Measurements from ENCODE around the gene SBK2.

The SBK2 gene

DNA sequence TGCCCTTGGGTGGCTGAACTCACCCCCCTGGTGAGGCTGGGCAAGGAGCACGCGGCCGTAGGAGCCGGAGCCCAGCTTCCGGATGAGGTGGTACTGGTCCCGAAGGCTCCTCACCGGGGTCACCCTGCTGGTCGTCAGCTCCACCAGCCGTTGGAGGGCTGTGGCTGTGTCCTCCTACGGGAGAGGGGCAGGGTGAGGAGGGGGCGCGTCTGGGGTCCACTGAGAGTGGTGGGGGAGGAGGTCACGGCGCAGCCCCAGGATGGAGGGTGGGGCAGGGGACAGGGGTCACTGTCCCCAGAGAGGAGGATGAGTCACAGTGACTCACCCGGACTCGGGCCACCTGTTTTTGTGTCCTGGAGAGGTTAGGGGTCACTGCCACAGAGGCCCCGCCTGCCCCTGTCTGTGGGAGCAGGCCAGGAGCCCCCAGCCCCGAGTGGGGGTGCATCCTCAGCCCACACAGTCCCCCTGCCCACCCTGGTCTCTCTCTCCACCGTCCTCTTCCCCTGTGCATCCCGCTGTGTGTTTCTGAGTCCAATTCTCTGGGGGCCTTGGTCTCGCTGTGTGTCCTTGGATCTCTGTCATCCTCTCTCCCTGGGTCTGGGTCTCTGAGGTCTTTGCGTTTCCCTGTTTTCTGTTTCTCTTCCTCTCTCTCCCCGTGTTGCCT is 8.0 kb upstream of the SBK2 start:
- Histone ChIP-seq H3K9me3 (ENCODE audit: control insufficient read depth, low read length) (no peaks in the 10 kb centered on the region), H3K27ac (no peak overlapping the region), H3K9ac (no peak overlapping the region), H3K27me3 (ENCODE audit: control insufficient read depth, insufficient read depth, low read length) (no peaks in the 10 kb centered on the region), H3K36me3 (ENCODE audit: control insufficient read depth, insufficient read depth, low read length) (no peaks in the 10 kb centered on the region), H3K4me1 (no peaks in the 10 kb centered on the region), H3K4me3 (ENCODE audit: low read depth, low read length) (no peak overlapping the region), H3K79me2 (no peaks in the 10 kb centered on the region), H3K4me2 (ENCODE audit: low read length) (no peak overlapping the region), H2AFZ (no peak overlapping the region)
- TF ChIP-seq, protein P1, sequence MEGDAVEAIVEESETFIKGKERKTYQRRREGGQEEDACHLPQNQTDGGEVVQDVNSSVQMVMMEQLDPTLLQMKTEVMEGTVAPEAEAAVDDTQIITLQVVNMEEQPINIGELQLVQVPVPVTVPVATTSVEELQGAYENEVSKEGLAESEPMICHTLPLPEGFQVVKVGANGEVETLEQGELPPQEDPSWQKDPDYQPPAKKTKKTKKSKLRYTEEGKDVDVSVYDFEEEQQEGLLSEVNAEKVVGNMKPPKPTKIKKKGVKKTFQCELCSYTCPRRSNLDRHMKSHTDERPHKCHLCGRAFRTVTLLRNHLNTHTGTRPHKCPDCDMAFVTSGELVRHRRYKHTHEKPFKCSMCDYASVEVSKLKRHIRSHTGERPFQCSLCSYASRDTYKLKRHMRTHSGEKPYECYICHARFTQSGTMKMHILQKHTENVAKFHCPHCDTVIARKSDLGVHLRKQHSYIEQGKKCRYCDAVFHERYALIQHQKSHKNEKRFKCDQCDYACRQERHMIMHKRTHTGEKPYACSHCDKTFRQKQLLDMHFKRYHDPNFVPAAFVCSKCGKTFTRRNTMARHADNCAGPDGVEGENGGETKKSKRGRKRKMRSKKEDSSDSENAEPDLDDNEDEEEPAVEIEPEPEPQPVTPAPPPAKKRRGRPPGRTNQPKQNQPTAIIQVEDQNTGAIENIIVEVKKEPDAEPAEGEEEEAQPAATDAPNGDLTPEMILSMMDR (IDR thresholded peaks at IDR 0.05), result no peak

DNA sequence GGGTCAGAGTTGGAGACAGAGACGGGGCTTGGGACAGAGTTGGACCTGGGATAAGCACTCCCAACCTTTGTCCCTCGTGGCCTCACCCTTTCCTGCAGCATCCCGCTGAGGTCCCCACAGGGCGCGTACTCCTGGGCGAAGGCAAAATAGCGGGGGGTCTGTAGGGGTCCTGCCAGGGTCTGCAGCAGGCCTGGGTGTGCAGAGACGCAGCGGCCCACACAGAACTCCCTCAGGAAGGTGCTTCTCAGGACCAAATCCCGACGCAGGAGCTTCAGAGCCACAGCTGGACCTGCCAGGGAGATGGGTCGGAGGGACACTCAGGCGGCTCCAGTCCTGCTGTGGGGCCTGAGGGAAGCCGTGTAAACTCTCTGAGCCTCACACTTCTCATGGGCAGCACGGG is 7.1 kb upstream of the SBK2 start:
- Histone ChIP-seq H3K9ac (no peak overlapping the region), H3K27me3 (ENCODE audit: control insufficient read depth, insufficient read depth, low read length) (no peaks in the 10 kb centered on the region), H3K4me3 (ENCODE audit: low read depth, low read length) (no peak overlapping the region), H3K79me2 (no peaks in the 10 kb centered on the region), H3K4me1 (no peaks in the 10 kb centered on the region), H3K4me2 (ENCODE audit: low read length) (no peak overlapping the region), H2AFZ (no peak overlapping the region), H3K36me3 (ENCODE audit: control insufficient read depth, insufficient read depth, low read length) (no peaks in the 10 kb centered on the region), H3K9me3 (ENCODE audit: control insufficient read depth, low read length) (no peaks in the 10 kb centered on the region), H3K27ac (no peak overlapping the region)
- TF ChIP-seq, protein P1 (IDR thresholded peaks at IDR 0.05), result no peak

DNA sequence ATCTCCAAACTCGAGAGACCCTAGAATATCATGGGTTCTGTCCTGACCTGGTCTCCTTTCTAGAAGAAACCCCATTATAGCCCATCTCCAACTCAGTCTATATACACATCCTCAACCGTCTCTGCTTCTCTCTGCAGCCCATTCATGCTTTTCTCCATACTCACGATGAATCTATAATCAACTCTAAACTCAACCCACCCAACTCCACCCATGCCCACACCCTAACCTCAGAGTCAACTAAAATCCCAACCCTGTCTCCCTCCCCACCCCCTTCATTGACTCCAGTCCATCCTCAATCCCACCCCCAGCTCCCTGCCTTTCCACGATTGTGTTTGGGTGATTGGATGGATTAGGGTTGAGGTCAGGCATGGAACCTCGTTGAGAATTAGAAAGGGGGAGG is 6.6 kb upstream of the SBK2 start:
- Histone ChIP-seq H3K36me3 (ENCODE audit: control insufficient read depth, insufficient read depth, low read length) (no peaks in the 10 kb centered on the region), H3K4me1 (no peaks in the 10 kb centered on the region), H2AFZ (no peak overlapping the region), H3K27ac (no peak overlapping the region), H3K79me2 (no peaks in the 10 kb centered on the region), H3K27me3 (ENCODE audit: control insufficient read depth, insufficient read depth, low read length) (no peaks in the 10 kb centered on the region), H3K4me2 (ENCODE audit: low read length) (no peak overlapping the region), H3K4me3 (ENCODE audit: low read depth, low read length) (no peak overlapping the region), H3K9ac (no peak overlapping the region), H3K9me3 (ENCODE audit: control insufficient read depth, low read length) (no peaks in the 10 kb centered on the region)
- TF ChIP-seq, protein P1 (IDR thresholded peaks at IDR 0.05), result no peak

DNA sequence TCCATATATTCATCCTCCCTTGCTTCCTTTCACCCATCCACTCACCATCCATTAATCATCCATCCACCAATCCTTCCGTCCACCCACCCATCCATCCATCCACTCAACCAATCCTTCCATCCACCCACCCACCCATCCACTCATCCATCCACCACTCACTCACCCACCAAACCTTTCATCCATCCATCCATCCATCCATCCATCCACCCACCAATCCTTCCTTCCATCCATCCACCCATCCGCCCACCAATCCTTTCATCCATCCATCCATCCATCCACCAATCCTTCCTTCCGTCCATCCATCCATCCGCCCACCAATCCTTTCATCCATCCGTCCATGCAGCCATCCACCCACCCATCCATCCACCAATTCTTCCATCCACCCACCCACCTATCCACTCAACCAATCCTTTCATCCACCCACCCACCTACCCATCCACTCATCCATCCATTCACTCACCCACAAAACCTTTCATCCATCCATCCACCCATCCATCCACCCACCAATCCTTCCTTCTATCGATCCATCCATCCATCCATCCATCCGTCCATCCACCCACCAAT is 5.4 kb upstream of the SBK2 start:
- H3K27ac ChIP-seq, result no peak overlapping the region
- H3K9me3 ChIP-seq (ENCODE audit: control insufficient read depth, low read length), result no peaks in the 10 kb centered on the region
- H3K27me3 ChIP-seq (ENCODE audit: control insufficient read depth, insufficient read depth, low read length), result no peaks in the 10 kb centered on the region
- no peak overlapping the region for H3K4me3 ChIP-seq (ENCODE audit: low read depth, low read length)
- no peaks in the 10 kb centered on the region for H3K4me1 ChIP-seq
- H3K4me2 ChIP-seq (ENCODE audit: low read length), result no peak overlapping the region
- no peak overlapping the region for H3K9ac ChIP-seq
- no peaks in the 10 kb centered on the region for H3K36me3 ChIP-seq (ENCODE audit: control insufficient read depth, insufficient read depth, low read length)
- no peak overlapping the region for H2AFZ ChIP-seq
- H3K79me2 ChIP-seq, result no peaks in the 10 kb centered on the region
- TF ChIP-seq, protein P1 (IDR thresholded peaks at IDR 0.05), result no peak

DNA sequence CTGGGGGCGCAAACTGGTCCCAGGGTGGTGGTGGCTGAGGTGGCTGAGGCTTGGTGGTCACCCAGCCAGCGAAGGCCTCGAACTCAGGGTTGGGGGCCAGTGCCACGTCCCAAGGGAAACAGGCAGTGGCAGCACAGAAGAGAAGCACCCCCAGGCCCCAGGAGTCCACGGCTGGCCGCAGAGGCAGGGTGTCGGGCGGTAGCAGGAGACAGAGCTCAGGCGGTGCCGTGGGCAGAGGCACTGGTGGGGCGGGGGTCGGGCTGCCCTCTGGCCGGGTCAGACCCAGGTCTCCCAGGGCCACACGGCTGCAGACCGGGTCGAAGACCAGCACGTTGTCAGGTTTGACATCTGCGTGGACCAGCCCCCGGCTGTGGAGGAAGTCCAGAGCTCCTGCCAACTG is 4.2 kb upstream of the SBK2 start:
- H3K9ac ChIP-seq, result no peak overlapping the region
- no peaks in the 10 kb centered on the region for H3K4me1 ChIP-seq
- H3K27me3 ChIP-seq (ENCODE audit: control insufficient read depth, insufficient read depth, low read length), result no peaks in the 10 kb centered on the region
- no peak overlapping the region for H3K4me3 ChIP-seq (ENCODE audit: low read depth, low read length)
- H3K36me3 ChIP-seq (ENCODE audit: control insufficient read depth, insufficient read depth, low read length), result no peaks in the 10 kb centered on the region
- H3K4me2 ChIP-seq (ENCODE audit: low read length), result no peak overlapping the region
- H2AFZ ChIP-seq, result no peak overlapping the region
- no peaks in the 10 kb centered on the region for H3K9me3 ChIP-seq (ENCODE audit: control insufficient read depth, low read length)
- H3K27ac ChIP-seq, result no peak overlapping the region
- no peaks in the 10 kb centered on the region for H3K79me2 ChIP-seq
- TF ChIP-seq, protein P1 (IDR thresholded peaks at IDR 0.05), result no peak

Data from parathyroid adenoma (tissue), 2 donors.